ENCODE results near the gene DENND2C.

DENND2C gene

DNA sequence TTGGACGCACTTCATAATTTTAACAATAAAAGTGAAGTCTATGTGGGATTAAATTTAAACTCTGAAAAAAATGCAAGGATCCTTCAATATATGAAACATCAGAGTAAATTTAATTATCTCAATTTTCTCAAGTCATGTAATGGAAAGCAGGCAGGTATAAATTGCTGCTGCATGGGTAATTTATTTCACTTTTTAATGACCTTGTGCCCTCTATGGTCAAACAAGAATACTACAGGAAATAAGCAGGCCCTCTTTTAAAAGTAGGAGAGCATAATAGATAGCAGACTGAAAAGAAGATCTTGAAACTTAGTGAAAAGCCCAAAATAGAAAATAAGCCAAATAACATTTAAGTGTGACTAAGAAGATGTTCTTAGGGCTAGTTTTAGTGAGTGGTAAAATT lies 111.3 kb downstream of the DENND2C start:
- H3K36me3 ChIP-seq (ENCODE audit: insufficient read depth, low read length) = no peaks in the 10 kb centered on the region
- H3K4me3 ChIP-seq (ENCODE audit: low read length) = no peak overlapping the region
- H3K9me3 ChIP-seq (replicated peaks; ENCODE audit: low read length) = no peaks in the 10 kb centered on the region
- H3K9ac ChIP-seq (ENCODE audit: low read depth, low read length) = no peak overlapping the region
- H3K4me2 ChIP-seq (ENCODE audit: low read length) = no peak overlapping the region
- H3K27me3 ChIP-seq (ENCODE audit: control insufficient read depth, insufficient read depth, low read length) = no peaks in the 10 kb centered on the region
- H3K4me1 ChIP-seq (ENCODE audit: control insufficient read depth, insufficient read depth, low read length) = no peaks in the 10 kb centered on the region

GRCh38 chr1:114554577-114554976 lies 115.3 kb downstream of the DENND2C start:
- Histone ChIP-seq H3K4me3 (ENCODE audit: low read length) (no peak overlapping the region), H3K4me2 (ENCODE audit: low read length) (no peak overlapping the region), H3K9ac (ENCODE audit: low read depth, low read length) (no peak overlapping the region), H3K9me3 (replicated peaks; ENCODE audit: low read length) (no peaks in the 10 kb centered on the region), H3K4me1 (ENCODE audit: control insufficient read depth, insufficient read depth, low read length) (no peaks in the 10 kb centered on the region), H3K27me3 (ENCODE audit: control insufficient read depth, insufficient read depth, low read length) (no peaks in the 10 kb centered on the region), H3K36me3 (ENCODE audit: insufficient read depth, low read length) (no peaks in the 10 kb centered on the region)

GRCh38 chr1:114552106-114552639 lies 117.7 kb downstream of the DENND2C start:
- H3K9ac ChIP-seq (ENCODE audit: low read depth, low read length) = no peak overlapping the region
- no peaks in the 10 kb centered on the region for H3K36me3 ChIP-seq (ENCODE audit: insufficient read depth, low read length)
- H3K9me3 ChIP-seq (replicated peaks; ENCODE audit: low read length) = no peaks in the 10 kb centered on the region
- no peak overlapping the region for H3K4me3 ChIP-seq (ENCODE audit: low read length)
- no peak overlapping the region for H3K4me2 ChIP-seq (ENCODE audit: low read length)
- no peaks in the 10 kb centered on the region for H3K4me1 ChIP-seq (ENCODE audit: control insufficient read depth, insufficient read depth, low read length)
- no peaks in the 10 kb centered on the region for H3K27me3 ChIP-seq (ENCODE audit: control insufficient read depth, insufficient read depth, low read length)

GRCh38 chr1:114551400-114551799 lies 118.4 kb downstream of the DENND2C start:
- no peaks in the 10 kb centered on the region for H3K4me1 ChIP-seq (ENCODE audit: control insufficient read depth, insufficient read depth, low read length)

DNA sequence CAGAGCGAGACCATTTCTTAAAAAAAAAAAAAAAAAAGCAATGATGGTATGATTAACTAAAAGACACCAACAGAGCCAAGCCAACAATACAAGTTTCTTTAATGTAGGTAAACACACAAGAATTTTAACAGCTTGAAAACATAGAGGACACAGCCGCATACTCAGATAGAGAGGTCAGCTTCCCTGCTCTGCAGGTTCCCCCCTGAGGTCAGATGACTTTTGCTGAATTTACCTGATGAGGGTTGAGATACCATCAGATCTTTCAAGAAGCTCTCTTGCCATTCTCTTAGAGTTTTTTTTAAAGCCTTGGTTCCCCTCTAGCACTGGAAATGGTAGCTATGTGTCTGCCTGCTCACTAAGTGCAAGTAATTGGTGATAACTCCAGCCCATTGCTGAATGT lies 119.5 kb downstream of the DENND2C start:
- H3K27me3 ChIP-seq (ENCODE audit: control insufficient read depth, insufficient read depth, low read length) = no peaks in the 10 kb centered on the region
- H3K9me3 ChIP-seq (replicated peaks; ENCODE audit: low read length) = no peaks in the 10 kb centered on the region
- no peak overlapping the region for H3K4me2 ChIP-seq (ENCODE audit: low read length)
- no peaks in the 10 kb centered on the region for H3K4me1 ChIP-seq (ENCODE audit: control insufficient read depth, insufficient read depth, low read length)
- no peak overlapping the region for H3K4me3 ChIP-seq (ENCODE audit: low read length)
- no peaks in the 10 kb centered on the region for H3K36me3 ChIP-seq (ENCODE audit: insufficient read depth, low read length)
- H3K9ac ChIP-seq (ENCODE audit: low read depth, low read length) = no peak overlapping the region

More at GRCh38 chr1:114551400-114551799, 118.4 kb downstream of the DENND2C start:
- no peaks in the 10 kb centered on the region for H3K9me3 ChIP-seq (replicated peaks; ENCODE audit: low read length)
- H3K36me3 ChIP-seq (ENCODE audit: insufficient read depth, low read length) = no peaks in the 10 kb centered on the region
- no peak overlapping the region for H3K4me3 ChIP-seq (ENCODE audit: low read length)
- no peaks in the 10 kb centered on the region for H3K27me3 ChIP-seq (ENCODE audit: control insufficient read depth, insufficient read depth, low read length)
- no peak overlapping the region for H3K4me2 ChIP-seq (ENCODE audit: low read length)
- no peak overlapping the region for H3K9ac ChIP-seq (ENCODE audit: low read depth, low read length)

DNA sequence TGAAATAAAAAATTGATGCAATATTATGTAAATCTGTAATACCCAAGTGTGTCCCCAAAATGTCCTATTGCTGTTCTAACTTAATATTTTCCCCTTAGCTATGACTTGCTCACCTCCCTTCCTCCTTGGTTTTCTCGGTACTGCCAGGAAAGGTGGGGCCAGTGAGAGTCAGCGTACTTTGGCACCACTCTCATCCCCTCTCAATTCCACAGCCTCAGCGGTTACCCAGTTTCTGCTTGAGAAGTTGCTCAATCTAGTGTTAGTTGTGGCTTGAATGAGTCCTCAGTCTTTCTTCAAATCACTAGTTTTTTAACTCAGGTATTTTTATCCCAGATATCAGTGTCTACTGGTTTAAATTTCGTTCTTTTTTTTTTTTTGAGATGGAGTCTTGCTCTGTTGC lies 120.7 kb downstream of the DENND2C start:
- H3K9ac ChIP-seq (ENCODE audit: low read depth, low read length) = no peak overlapping the region
- no peaks in the 10 kb centered on the region for H3K9me3 ChIP-seq (replicated peaks; ENCODE audit: low read length)
- no peaks in the 10 kb centered on the region for H3K4me1 ChIP-seq (ENCODE audit: control insufficient read depth, insufficient read depth, low read length)
- H3K4me2 ChIP-seq (ENCODE audit: low read length) = no peak overlapping the region
- no peak overlapping the region for H3K4me3 ChIP-seq (ENCODE audit: low read length)
- no peaks in the 10 kb centered on the region for H3K27me3 ChIP-seq (ENCODE audit: control insufficient read depth, insufficient read depth, low read length)
- H3K36me3 ChIP-seq (ENCODE audit: insufficient read depth, low read length) = no peaks in the 10 kb centered on the region

DNA sequence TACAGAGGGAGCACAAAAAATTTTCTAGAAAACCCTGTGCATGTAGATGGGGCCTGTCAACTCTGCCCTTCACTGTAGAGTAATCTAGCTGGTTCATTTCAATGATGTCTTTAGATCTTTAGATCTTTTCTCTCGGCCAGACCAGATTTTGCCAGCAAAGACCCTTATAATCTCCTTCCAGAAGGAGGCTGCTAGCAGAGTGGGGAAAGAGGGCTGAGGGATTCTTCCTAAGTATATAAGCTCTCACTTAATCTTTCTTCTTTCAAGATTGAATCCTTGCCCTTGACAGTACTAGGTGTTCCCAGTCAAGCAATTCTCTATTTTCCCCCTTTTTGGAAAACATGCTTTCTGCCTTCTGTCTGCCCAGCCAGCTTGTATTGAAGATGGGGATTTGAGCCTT lies 122.8 kb downstream of the DENND2C start:
- Histone ChIP-seq H3K27me3 (ENCODE audit: control insufficient read depth, insufficient read depth, low read length) (no peaks in the 10 kb centered on the region), H3K9me3 (replicated peaks; ENCODE audit: low read length) (no peaks in the 10 kb centered on the region), H3K36me3 (ENCODE audit: insufficient read depth, low read length) (no peaks in the 10 kb centered on the region), H3K4me3 (ENCODE audit: low read length) (no peak overlapping the region), H3K4me1 (ENCODE audit: control insufficient read depth, insufficient read depth, low read length) (no peaks in the 10 kb centered on the region), H3K4me2 (ENCODE audit: low read length) (no peak overlapping the region), H3K9ac (ENCODE audit: low read depth, low read length) (no peak overlapping the region)

GRCh38 chr1:114545796-114546195 lies 124.1 kb downstream of the DENND2C start:
- Histone ChIP-seq H3K36me3 (ENCODE audit: insufficient read depth, low read length) (no peaks in the 10 kb centered on the region), H3K4me1 (ENCODE audit: control insufficient read depth, insufficient read depth, low read length) (no peaks in the 10 kb centered on the region), H3K4me2 (ENCODE audit: low read length) (no peak overlapping the region), H3K4me3 (ENCODE audit: low read length) (no peak overlapping the region), H3K27me3 (ENCODE audit: control insufficient read depth, insufficient read depth, low read length) (no peaks in the 10 kb centered on the region), H3K9me3 (replicated peaks; ENCODE audit: low read length) (no peaks in the 10 kb centered on the region), H3K9ac (ENCODE audit: low read depth, low read length) (no peak overlapping the region)

- no peaks in the 10 kb centered on the region for H3K4me1 ChIP-seq (ENCODE audit: control insufficient read depth, insufficient read depth, low read length)
- H3K27me3 ChIP-seq (ENCODE audit: control insufficient read depth, insufficient read depth, low read length) = no peaks in the 10 kb centered on the region
- no peak overlapping the region for H3K4me2 ChIP-seq (ENCODE audit: low read length)
- H3K9ac ChIP-seq (ENCODE audit: low read depth, low read length) = no peak overlapping the region
- no peaks in the 10 kb centered on the region for H3K9me3 ChIP-seq (replicated peaks; ENCODE audit: low read length)
- H3K36me3 ChIP-seq (ENCODE audit: insufficient read depth, low read length) = no peaks in the 10 kb centered on the region
- no peak overlapping the region for H3K4me3 ChIP-seq (ENCODE audit: low read length)
Measured at GRCh38 chr1:114545315-114545714, 124.5 kb downstream of the DENND2C start.

GRCh38 chr1:114540821-114541220 lies 129.0 kb downstream of the DENND2C start:
- no peak overlapping the region for H3K4me3 ChIP-seq (ENCODE audit: low read length)
- H3K4me2 ChIP-seq (ENCODE audit: low read length) = no peak overlapping the region
- H3K9ac ChIP-seq (ENCODE audit: low read depth, low read length) = no peak overlapping the region
- peaks cover 3% of the 10 kb centered on the region for H3K27me3 ChIP-seq (ENCODE audit: control insufficient read depth, insufficient read depth, low read length)
- H3K36me3 ChIP-seq (ENCODE audit: insufficient read depth, low read length) = no peaks in the 10 kb centered on the region
- H3K4me1 ChIP-seq (ENCODE audit: control insufficient read depth, insufficient read depth, low read length) = no peaks in the 10 kb centered on the region
- H3K9me3 ChIP-seq (replicated peaks; ENCODE audit: low read length) = no peaks in the 10 kb centered on the region

- H3K9ac ChIP-seq (ENCODE audit: low read depth, low read length) = no peak overlapping the region
- no peak overlapping the region for H3K4me3 ChIP-seq (ENCODE audit: low read length)
- no peak overlapping the region for H3K4me2 ChIP-seq (ENCODE audit: low read length)
- no peaks in the 10 kb centered on the region for H3K4me1 ChIP-seq (ENCODE audit: control insufficient read depth, insufficient read depth, low read length)
- no peaks in the 10 kb centered on the region for H3K36me3 ChIP-seq (ENCODE audit: insufficient read depth, low read length)
- peaks cover 6% of the 10 kb centered on the region for H3K27me3 ChIP-seq (ENCODE audit: control insufficient read depth, insufficient read depth, low read length)
- H3K9me3 ChIP-seq (replicated peaks; ENCODE audit: low read length) = no peaks in the 10 kb centered on the region
Measured at GRCh38 chr1:114540272-114540671, 129.6 kb downstream of the DENND2C start.

GRCh38 chr1:114536043-114536442 lies 133.8 kb downstream of the DENND2C start:
- Histone ChIP-seq H3K4me1 (ENCODE audit: control insufficient read depth, insufficient read depth, low read length) (no peaks in the 10 kb centered on the region), H3K9me3 (replicated peaks; ENCODE audit: low read length) (no peaks in the 10 kb centered on the region), H3K36me3 (ENCODE audit: insufficient read depth, low read length) (no peaks in the 10 kb centered on the region), H3K27me3 (ENCODE audit: control insufficient read depth, insufficient read depth, low read length) (peaks cover 6% of the 10 kb centered on the region), H3K9ac (ENCODE audit: low read depth, low read length) (no peak overlapping the region), H3K4me3 (ENCODE audit: low read length) (no peak overlapping the region), H3K4me2 (ENCODE audit: low read length) (no peak overlapping the region)
